Panc1 (cell line): Measurements from ENCODE around the gene EIPR1. TPM values are rescaled to one million over a fixed set of nuclear protein-coding genes. Genes with fewer than 3 reads are reported as not detected.

ENCODE experiments used
- ATAC-seq: fragments of 200-7000 bp; cut with Tn5 transposase; 2 replicates; pipeline ENCODE4 v1.9.1; 2020; ENCODE audit warnings: mild to moderate bottlenecking, moderate library complexity
- BruUV-seq: library from RNA; stranded (reverse); fragments of 400-500 nt; replicated peaks from 2 replicates; lab custom pipeline; 2021; lab: Mats Ljungman, UMichigan
- CTCF ChIA-PET: fragments of 300-600 bp; sonication (Branson Sonifier 250); formaldehyde crosslinking; loops from one replicate; lab custom pipeline; 2022; ENCODE audit warnings: antibody characterized with exemption; lab: Charles Lee
- POLR2A ChIA-PET: fragments of 300-600 bp; sonication (Branson Sonifier 250); formaldehyde crosslinking; loops from one replicate; lab custom pipeline; 2022; ENCODE audit warnings: antibody characterized with exemption; lab: Charles Lee
- DNase-seq: peaks from one replicate; pipeline ENCODE4 v3.0.0-alpha.2; 2010; ENCODE audit warnings: low read depth, low spot score
- H3K27ac ChIP-seq: 2 replicates; pipeline ENCODE4 v1.5.1; 2011; ENCODE audit warnings: mild to moderate bottlenecking, low read length, inconsistent platforms
- H3K27me3 ChIP-seq: fragments of 200-500 bp; sonication (Bioruptor generic); 2 replicates; pipeline ENCODE4 v1.6.0; 2014; ENCODE audit warnings: low read length, inconsistent platforms; ENCODE audit not compliant: control insufficient read depth, insufficient read depth
- H3K36me3 ChIP-seq: fragments of 200-500 bp; sonication (Bioruptor generic); 2 replicates; pipeline ENCODE4 v1.5.1; 2014; ENCODE audit warnings: inconsistent platforms, mild to moderate bottlenecking, low read length, moderate library complexity; ENCODE audit not compliant: control insufficient read depth, insufficient read depth
- H3K4me1 ChIP-seq: 2 replicates; pipeline ENCODE4 v1.5.1; 2011; ENCODE audit warnings: inconsistent platforms, mild to moderate bottlenecking, low read length, moderate library complexity; ENCODE audit not compliant: control insufficient read depth, insufficient read depth
- H3K4me3 ChIP-seq, 2 experiments: 2 replicates each; pipeline ENCODE4 v1.5.1; 2011 to 2012; ENCODE audit warnings: low read depth in 2 of 2, low read length in 2 of 2, mild to moderate bottlenecking in 2 of 2, inconsistent platforms in 1 of 2, moderate library complexity in 1 of 2
- H3K9me3 ChIP-seq: fragments of 200-500 bp; sonication (Bioruptor generic); 2 replicates; pipeline ENCODE4 v1.5.1; 2014; ENCODE audit warnings: low read depth, mild to moderate bottlenecking, inconsistent platforms, low read length, moderate library complexity; ENCODE audit not compliant: control insufficient read depth, insufficient read depth
- CTCF ChIP-seq: fragments of 450-650 bp; IDR thresholded peaks from 2 replicates; pipeline ENCODE4 v1.5.1; 2017; ENCODE audit warnings: mild to moderate bottlenecking
- POLR2AphosphoS5 ChIP-seq: IDR thresholded peaks from 2 replicates; pipeline ENCODE4 v1.6.1; 2012; ENCODE audit warnings: mild to moderate bottlenecking, low read depth, low read length, moderate library complexity
- REST ChIP-seq, 2 experiments: IDR thresholded peaks; 2 replicates each; pipeline ENCODE4 v1.6.1; 2011 to 2012; ENCODE audit warnings: low read depth in 2 of 2, control low read depth in 1 of 2, low read length in 1 of 2, mild to moderate bottlenecking in 1 of 2, moderate library complexity in 1 of 2; ENCODE audit not compliant: insufficient read depth in 1 of 2
- SIN3A ChIP-seq: IDR thresholded peaks from 2 replicates; pipeline ENCODE4 v1.6.1; 2012; ENCODE audit warnings: low read depth, mild to moderate bottlenecking, low read length, moderate library complexity, borderline replicate concordance; ENCODE audit not compliant: insufficient read depth
- TCF7L2 ChIP-seq: IDR thresholded peaks from 2 replicates; pipeline ENCODE4 v1.6.1; 2011; ENCODE audit warnings: mild to moderate bottlenecking, low read depth, low read length, inconsistent platforms
- in situ Hi-C: cut with HindIII; loops from 2 replicates; pipeline ENCODE4 v1.10.0; 2016; ENCODE audit warnings: low sequenced_read_pairs, low pct_unique_long_range_greater_than_20kb
- intact Hi-C: fragments of 100-400 bp; cut with micrococcal nuclease; formaldehyde crosslinking; loops from one replicate; pipeline ENCODE4 v1.10.0; 2022; ENCODE audit not compliant: unreplicated experiment
- total RNA-seq: library from RNA; stranded (reverse); gene quantifications from one replicate; pipeline ENCODE4 v1.2.1, GENCODE V29; 2021; ENCODE audit not compliant: unreplicated experiment

The EIPR1 gene
- total RNA-seq, 1 experiment from 2014 or later: 26.7 TPM

GRCh38 chr2:3272761-3273160 lies 104.9 kb downstream of the EIPR1 start:
- Histone ChIP-seq H3K4me1 (no peaks in the 10 kb centered on the region), H3K27me3 (no peaks in the 10 kb centered on the region), H3K27ac (no peak overlapping the region), H3K4me3 (no peak overlapping the region), H3K36me3 (no peaks in the 10 kb centered on the region), H3K9me3 (peaks cover 11% of the 10 kb centered on the region)
- intact Hi-C loops (no loop called here), in situ Hi-C loops (no loop called here)
- POLR2A ChIA-PET: no interaction called here
- no peak for ATAC-seq
- no peak for DNase-seq
- TF ChIP-seq POLR2AphosphoS5: no peak
- TF ChIP-seq TCF7L2: no peak
- TF ChIP-seq SIN3A: no peak
- no peak for TF ChIP-seq CTCF
- TF ChIP-seq REST (IDR thresholded peaks at IDR 0.05; ENCODE audit: insufficient read depth in 1 of 2, low read depth in 2 of 2, low read length in 1 of 2): no peak
- CTCF ChIA-PET: no interaction called here
- no TSS peak for BruUV-seq

GRCh38 chr2:3270095-3270478 lies 107.5 kb downstream of the EIPR1 start:
- POLR2A ChIA-PET: no interaction called here
- ATAC-seq: no peak
- no peaks in the 10 kb centered on the region for H3K36me3 ChIP-seq
- in situ Hi-C loops: no loop called here
- H3K4me1 ChIP-seq: no peaks in the 10 kb centered on the region
- no peak overlapping the region for H3K27ac ChIP-seq
- BruUV-seq: no TSS peak
- intact Hi-C loops: no loop called here
- TF ChIP-seq REST (IDR thresholded peaks at IDR 0.05; ENCODE audit: insufficient read depth in 1 of 2, low read depth in 2 of 2, low read length in 1 of 2) (no peak), CTCF (no peak), POLR2AphosphoS5 (no peak), SIN3A (no peak), TCF7L2 (no peak)
- CTCF ChIA-PET: no interaction called here
- H3K9me3 ChIP-seq: peaks cover 5% of the 10 kb centered on the region
- DNase-seq: no peak
- H3K4me3 ChIP-seq: no peak overlapping the region
- no peaks in the 10 kb centered on the region for H3K27me3 ChIP-seq
